ENCODE measurements around the gene NAV2.

NAV2 gene

DNA sequence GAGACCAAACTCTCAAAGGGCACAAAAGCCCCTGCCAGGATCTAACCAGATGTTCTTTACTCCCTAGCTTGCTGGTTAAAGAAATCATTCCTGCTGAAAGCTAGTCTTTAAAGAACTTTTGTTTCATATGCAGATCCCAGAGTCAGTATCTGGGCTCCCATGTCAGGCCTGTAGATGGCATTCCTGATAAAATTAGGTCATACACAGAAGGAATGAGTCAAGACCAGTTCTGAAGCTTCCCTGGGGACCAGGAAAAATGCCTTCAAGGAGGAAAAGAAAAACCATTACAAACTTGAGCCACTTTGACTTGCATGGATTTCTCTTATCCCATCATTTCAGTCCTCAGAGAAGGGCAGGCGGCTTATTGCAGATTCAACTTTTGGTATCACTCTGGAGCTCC, 441.7 kb downstream of the NAV2 start:
- DNase-seq, result no peak

DNA sequence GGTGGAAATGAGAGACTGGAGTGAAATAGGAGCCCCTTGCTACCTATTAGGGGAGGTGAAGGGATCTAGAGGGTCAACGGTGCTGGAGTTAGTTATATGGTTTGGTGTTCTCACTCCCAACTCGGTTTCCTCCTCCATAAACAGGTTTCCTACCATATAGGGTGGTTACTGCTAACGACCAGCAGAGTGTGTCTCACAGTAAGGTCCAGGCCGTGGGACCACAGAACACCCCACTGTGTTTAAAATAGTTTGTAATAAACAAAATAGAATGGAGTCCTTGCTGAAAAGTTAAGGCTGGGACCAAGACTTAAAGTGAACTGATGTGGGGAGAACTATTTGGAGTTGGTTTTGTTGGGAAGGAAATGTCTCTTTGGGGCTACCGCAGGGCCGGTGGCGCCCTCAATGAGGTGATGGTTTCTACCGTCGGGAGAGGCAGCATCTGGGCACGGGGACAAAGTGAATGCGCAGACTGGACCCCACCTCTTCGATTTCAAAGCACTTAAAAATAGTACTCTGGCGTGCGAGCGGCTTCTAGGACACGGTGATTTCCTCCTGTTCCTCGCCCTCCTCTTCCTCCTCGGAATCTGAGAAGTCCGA, 443.1 kb downstream of the NAV2 start:
- no peak for DNase-seq

DNA sequence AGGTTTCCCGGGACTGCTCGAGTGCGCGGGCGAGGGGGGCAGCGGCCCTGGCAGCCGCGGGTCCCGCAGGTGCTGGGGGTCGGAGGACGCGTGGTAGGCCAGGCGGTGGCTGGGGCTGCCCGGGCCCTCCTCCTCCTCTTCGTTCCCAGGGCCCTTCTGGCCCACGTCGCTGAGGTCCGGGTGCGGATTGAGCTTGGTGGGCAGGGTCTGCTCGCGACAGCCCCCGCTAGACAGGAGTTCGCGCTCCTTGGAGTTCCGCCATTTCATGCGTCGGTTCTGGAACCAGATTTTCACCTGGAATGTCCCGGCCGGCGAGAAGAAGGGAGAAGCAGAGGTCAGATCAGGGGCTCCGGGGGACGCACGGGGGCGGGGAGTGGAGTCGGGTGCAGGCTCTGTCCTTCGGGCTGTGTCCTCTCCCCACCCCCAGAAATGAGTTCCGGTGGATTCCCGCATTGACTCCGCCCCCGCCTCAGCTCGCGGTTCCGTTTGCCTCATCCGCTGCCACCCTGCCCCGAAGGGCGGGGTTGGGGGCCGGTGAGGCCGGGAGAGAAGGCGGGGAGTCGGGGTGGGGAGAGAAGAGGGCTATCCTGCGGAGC, 443.7 kb downstream of the NAV2 start:
- DNase-seq, result peak in 4 of 5 experiments; percentile 14 to 56 (median 44)

DNA sequence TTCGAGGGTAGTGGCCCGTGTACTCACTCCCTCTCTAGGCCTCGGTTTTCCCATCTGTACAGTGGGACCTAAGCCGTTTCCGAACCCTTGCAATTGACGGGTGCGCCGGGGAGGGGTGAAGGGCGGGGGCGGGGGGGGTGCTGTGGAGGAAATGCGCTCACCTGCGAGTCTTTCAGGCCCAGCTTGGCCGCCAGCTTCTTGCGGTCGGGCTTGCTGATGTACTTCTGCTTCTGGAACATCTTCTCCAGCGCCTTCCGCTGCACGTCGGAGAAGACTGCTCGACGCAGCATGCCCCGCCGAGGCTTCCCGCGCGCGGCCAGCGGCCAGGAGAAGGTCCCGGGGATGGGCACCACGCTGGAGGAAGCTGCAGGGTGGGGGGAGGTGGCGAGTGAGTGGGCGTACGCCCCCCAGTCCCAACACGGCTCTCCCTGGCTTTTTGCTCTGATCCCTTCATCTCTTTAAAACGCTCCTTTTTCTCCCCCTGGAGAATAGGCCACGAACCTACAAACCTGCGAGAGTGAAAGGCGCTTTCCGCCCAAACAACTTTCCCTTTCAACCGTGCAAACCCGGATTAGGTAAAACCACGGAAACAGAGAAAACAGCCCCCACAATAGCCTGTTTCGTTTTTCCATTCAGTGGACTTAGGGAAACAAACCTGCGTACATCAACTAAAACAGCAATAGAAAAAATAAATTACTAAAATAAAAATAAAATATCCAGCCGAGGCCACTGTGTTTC, 444.4 kb downstream of the NAV2 start:
- DNase-seq, result peak in 2 of 5 experiments; percentile 31 to 62

DNA sequence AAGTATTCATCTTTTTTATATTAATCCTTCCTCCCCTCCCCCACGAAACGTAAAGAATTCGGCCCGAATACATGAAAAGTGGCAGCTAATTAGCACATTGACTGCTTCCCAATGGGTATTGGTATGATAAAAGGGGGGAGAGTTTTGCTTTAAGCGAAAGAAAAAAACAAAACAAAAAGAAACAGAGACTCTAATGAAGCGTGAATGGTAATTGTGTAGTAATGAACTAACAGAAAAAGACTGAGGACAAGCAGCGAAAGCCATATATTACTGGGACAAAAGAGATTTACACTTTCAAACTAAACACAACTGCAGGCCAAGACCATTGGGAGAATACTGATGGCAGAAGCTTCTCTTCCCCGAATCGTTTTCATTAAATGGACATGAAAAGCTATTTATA, 445.1 kb downstream of the NAV2 start:
- no peak for DNase-seq

DNA sequence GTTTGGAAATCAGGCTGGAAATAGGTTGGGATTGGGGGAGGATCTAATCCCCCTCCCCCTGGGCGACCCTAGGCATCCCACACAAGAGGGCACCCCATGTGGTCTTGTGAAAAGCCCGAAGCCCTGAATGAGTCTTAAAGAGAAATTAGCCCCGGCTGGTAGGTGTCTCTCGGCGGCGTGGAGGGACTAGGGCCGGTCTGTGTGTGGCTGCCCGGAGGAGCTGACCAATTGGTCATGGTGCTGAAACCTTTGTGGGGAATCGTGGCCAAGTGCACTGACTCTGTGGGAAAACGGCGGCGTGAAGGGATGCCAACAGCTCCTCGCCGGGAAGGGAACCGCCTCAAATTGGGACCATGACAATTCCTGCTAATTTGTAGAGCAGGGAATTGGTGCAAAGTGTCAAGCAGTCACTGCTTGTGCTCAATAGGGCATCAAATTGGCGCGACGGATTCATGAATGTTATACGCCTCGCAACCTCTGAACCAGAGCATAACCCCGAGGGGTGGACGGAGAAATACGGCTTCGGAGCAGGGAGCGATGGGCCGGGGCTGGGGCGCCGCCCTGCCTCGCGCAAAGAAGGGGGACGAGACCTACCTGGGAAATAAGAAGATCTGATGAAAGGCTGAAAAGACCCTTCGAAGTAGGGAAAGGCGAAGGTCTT, 446.1 kb downstream of the NAV2 start:
- no peak for DNase-seq

DNA sequence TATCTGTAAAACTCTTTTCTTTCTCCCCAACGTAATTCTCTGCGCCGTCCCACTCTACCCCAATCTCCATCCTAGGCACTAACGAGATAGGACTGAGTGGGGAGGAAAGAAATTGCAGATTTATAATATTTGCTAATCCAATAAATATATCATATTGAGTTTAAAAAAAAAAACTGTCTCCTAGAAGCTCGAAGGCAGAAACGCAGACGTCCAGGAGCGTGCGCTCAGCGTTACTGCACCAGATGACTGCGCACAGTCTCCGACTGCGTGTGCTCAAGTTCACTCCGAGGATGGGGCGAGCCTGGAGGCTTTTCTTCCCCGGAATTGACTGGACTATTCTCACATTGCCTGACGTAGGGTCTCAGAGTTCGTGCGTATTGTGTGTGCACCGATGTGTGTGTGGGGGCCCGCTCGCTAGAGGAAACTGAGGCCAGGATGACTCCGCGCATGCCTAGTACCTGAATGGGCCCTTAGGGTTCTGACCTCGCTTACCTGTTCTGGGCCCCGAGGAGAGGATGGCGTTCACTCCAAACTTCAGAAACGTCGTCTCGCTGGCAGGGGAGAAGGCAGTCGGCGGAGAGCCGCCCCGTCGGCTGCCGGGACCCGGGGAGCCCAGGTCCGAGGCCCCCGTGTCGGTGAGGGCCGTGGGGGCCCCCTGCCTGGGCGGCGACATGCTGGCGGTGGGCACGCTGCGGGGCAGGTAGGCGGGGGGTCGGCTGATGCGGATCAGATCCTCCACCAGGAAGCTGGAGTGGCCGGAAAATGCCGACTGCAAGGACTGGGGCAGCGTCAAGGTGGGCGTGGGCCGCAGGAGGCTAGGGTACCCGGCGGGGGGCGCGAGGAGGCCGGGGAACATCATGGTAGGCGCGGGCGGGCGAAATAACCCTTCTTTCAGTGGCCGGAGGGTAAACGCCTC, 447.1 kb downstream of the NAV2 start:
- DNase-seq, result no peak

DNA sequence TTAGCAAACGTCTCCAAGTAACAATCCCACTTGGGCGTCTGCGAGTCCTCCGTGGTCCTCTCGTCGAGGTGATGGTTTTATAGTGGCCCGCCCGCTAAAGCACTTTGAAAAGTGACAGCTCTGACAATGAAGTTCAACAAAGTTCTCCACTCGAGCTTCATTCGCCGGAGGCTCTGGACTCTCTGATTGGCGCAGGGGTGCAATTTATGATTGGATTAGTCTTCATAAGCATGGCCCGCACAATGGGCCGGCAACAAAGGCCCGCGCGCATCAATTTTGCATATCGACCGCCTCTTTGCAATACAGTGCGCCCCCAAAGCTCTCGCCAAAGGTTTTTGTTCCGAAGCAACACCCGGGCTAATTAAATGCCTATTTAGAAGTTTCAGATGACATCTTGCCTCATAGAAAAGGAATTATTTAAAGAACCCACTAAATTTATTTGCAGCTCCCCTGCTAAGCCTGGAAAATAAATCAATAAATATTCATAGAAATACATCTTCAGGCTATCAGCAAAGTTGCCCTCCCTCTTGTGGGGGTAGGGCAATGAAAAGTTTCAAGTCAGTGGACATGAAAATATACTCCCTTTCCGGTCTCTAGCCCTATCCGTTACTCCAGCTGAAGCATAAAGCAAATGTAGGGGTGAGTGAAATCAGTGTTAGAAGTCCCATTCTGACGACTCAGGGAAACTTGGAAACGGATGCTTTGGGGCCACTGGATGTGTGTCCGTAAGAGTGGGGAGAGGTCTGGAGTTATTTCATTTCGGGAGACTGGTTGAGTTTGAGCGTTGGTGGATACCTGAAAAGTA, 448.0 kb downstream of the NAV2 start, which contains the start of gene DBX1:
Gene DBX1, minus strand, starts transcription at position 51 of the 805 bp plus-strand sequence. CDS start 151 bp downstream, outside the sequence.
- no peak for DNase-seq

DNA sequence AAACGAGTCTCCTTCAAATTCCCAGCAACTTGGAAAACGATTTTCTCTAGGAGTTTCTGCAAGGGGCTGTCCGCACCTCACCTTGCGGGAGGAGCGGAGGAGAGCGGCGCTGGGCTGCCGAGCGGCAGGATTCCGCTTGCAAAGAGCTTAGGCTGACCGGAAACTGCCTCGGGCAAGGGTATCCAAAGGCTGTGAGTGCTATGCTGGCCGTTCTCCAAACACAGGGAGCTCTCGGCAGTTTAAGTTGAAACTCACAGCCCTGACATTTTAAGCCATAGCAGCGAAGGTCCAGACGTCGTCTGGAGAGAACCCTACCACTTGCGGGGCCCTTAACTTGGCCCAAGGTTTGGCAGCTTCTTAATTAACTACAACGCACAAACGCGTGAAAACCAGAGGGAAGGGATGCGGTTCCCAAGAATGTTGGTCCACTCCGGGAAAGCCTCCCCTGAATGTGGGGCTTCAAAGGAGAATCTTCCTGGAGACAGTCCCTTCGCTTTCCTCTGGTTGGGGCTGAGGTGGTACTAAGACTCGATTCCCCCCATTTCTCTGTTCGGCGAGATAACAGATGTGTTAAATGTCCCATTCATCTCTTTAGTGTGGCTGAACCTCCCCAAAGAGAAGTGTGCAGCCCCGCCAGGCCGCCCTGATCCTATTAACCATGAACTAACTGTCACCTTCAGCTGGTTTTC, 448.7 kb downstream of the NAV2 start:
- no peak for DNase-seq

DNA sequence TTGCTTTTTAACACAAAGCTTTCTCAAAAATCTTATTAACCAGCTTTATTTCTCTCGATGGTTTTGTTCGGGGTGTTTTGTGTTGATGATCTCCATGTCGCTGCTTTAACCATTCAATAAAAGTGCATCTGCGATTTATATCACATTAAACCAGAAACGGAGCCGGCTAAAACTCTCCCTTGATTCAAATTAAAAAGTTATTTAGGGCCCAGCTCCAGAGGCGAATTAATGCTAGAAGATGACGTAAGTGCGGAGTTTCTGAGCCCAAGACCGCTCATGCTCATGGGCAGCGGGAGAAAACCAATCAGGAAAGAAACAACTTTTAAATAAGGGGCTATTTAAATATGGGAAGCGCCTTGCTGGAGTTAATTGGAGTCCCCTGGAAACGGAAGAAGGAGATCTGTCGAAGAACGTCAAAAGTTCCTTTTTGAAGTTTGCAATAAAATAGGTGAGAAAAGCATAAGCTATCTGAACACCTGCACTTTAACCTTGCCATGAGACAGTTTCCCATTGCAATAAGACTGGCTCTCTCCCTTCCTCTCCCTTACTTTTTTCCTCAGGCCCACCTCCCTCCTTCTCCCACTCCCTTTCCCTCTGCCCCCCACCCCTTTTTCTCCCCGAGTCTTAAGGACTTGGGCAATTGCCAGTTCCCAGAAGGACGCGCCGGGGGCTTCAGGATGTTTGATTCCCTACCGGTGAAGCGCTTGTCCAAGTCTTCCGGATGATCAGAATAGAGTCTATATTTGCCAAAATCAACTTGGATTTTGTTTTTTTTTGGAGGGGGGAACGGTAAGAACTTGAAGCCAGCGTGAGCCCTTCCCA, 449.5 kb downstream of the NAV2 start:
- no peak for DNase-seq

DNA sequence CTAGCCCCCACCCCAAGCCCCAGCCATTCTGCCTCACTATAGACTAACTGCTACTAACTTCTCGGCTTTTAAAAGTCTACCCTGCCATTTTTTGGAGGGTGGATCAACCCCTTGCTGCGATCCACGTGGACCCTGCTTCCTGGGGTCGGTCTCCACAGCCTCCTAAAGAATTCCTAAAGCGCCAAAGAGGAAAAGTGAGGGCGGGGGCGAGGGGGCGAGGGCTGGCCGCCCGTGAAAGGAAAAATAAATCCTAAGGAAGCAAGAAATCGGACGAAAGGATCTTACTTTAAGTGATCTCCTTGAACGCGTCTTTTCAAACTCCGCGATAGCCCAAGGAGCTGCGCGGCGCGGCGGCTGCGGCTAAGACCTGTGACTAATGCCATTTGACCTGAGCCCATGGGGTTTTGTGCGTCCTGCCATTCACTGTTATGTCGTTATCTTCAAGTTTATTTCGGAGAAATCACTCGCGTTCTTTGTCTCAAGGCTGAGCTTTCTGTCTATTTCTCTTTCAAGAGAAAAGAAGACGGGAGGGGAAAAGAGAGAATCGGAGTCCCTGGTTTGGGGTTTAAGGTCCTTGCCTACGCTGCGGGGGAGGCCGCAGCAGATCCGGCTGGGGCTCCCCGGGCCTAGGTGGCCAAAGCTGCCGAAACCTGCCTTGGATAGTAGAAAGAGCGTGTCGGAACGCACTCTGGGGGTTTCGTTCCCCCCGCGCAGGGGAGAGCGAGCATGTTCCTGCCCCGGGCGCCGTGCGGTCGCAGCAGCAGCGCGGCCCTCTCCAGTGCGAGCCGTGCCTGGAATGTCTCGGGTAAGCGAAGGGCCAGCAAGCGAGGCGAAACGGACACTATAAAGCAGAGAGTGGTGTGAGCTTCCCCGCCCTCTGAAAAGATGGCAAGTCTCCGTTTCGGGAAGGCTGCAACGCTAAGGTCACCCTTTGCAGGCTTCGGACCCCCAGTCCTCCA, 450.5 kb downstream of the NAV2 start:
- DNase-seq, result no peak

DNA sequence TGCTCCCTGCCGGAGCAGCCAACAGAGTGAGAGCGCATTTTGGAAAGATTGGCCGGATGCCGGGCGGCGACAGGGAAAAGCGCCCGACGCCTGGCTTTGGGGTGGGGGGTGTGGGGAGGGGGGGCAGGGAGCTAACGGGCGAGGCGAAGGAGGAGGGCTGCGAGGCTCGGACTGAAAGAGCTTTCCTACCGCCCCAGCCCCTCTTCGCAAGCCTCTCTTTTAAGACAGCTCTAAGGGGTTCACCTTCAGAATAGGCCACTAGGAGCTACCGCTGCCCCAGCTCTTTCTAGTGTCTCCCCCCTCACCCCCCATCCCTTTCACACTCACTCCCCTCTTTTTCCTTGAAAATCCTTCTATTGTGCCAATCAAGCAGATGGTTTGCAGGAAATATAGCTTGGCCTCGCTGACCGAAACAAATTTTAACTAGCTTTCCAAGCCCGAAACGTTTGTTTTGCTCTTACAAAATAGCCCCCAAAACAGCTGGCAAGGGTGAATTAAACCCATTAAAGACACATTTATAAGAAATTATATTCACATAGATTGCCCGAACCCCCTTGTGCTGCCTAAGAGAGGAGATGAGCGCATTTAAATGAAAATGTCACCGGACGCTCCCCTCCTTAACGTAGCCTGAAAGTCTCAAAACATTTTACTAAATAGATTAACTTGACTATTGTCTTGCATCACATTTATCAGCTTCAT, 451.3 kb downstream of the NAV2 start:
- DNase-seq, result no peak
